GM12878 (cell line): Measurements from ENCODE around the gene EEPD1. TPM values are rescaled to one million over a fixed set of nuclear protein-coding genes. Genes with fewer than 3 reads are reported as not detected.

Source experiments
- ATAC-seq: fragments of 200-7000 bp; cut with Tn5 transposase; 3 replicates; pipeline ENCODE4 v1.9.1; 2020; ENCODE audit warnings: mild to moderate bottlenecking, moderate library complexity
- BruUV-seq: library from RNA; stranded (reverse); fragments of 400-500 nt; replicated peaks from 2 replicates; lab custom pipeline; 2021; lab: Mats Ljungman, UMichigan
- CTCF ChIA-PET: fragments of 300-600 bp; sonication (Branson Sonifier 250); formaldehyde crosslinking; extraction: SDS; loops from one replicate; lab custom pipeline; 2021; ENCODE audit warnings: inconsistent platforms; lab: Yijun Ruan, JAX
- POLR2A ChIA-PET: fragments of 350-600 bp; formaldehyde crosslinking; extraction: SDS; loops from one replicate; lab custom pipeline; 2021; ENCODE audit warnings: inconsistent platforms; lab: Charles Lee
- RAD21 ChIA-PET: fragments of 300-600 bp; sonication (Branson Sonifier 250); formaldehyde crosslinking; loops from one replicate; lab custom pipeline; 2023; ENCODE audit warnings: antibody characterized with exemption; ENCODE audit not compliant: unreplicated experiment; lab: Charles Lee
- SMC1A ChIA-PET: fragments of 300-600 bp; sonication (Branson Sonifier 250); formaldehyde crosslinking; loops from one replicate; lab custom pipeline; 2023; ENCODE audit not compliant: unreplicated experiment, uncharacterized antibody; lab: Charles Lee
- DNase-seq: peaks from one replicate; pipeline ENCODE4 v3.0.0-alpha.2; 2011; ENCODE audit warnings: low read depth, low spot score
- FAIRE-seq: peaks from 3 replicates; lab custom pipeline; 2011; peaks lifted over from hg19 to GRCh38; lab: Jason Lieb, UNC
- H2AFZ ChIP-seq: 2 replicates; pipeline ENCODE4 v1.6.0; 2011; ENCODE audit warnings: low read depth, low read length, control low read depth; ENCODE audit not compliant: control insufficient read depth
- H3K27ac ChIP-seq: 2 replicates; pipeline ENCODE4 v1.5.1; 2011; ENCODE audit warnings: control low read depth; ENCODE audit not compliant: control insufficient read depth, insufficient read depth
- H3K27me3 ChIP-seq, 2 experiments: replicated peaks in 1 of 2; 2 replicates each; pipeline versions ENCODE4 v1.6.0 to v1.6.1; 2011; ENCODE audit warnings: low read length in 1 of 2; ENCODE audit not compliant: control insufficient read depth in 2 of 2, insufficient read depth in 2 of 2
- H3K36me3 ChIP-seq, 2 experiments: 2 replicates each; pipeline ENCODE4 v1.5.1; 2011; ENCODE audit warnings: low read length in 1 of 2; ENCODE audit not compliant: control insufficient read depth in 2 of 2, insufficient read depth in 2 of 2
- H3K4me1 ChIP-seq: 2 replicates; pipeline ENCODE4 v1.6.1; 2011; ENCODE audit warnings: mild to moderate bottlenecking, low read length, moderate library complexity, mixed read lengths; ENCODE audit not compliant: control insufficient read depth, insufficient read depth
- H3K4me2 ChIP-seq: 2 replicates; pipeline ENCODE4 v1.6.0; 2011; ENCODE audit warnings: control low read depth; ENCODE audit not compliant: control insufficient read depth, insufficient read depth
- H3K4me3 ChIP-seq: fragments of 200-600 bp; sonication (generic); 2 replicates; pipeline ENCODE4 v1.5.1; 2016
- H3K79me2 ChIP-seq: 2 replicates; pipeline ENCODE4 v1.6.0; 2011; ENCODE audit warnings: low read length; ENCODE audit not compliant: control insufficient read depth, insufficient read depth
- H3K9ac ChIP-seq: 2 replicates; pipeline ENCODE4 v1.8.0; 2011; ENCODE audit warnings: low read length, control low read depth, mixed read lengths; ENCODE audit not compliant: control insufficient read depth, insufficient read depth
- H3K9me3 ChIP-seq: replicated peaks from 3 replicates; pipeline ENCODE4 v1.5.1; 2011; ENCODE audit warnings: mild to moderate bottlenecking, low read length; ENCODE audit not compliant: control insufficient read depth, insufficient read depth
- H4K20me1 ChIP-seq: 2 replicates; pipeline ENCODE4 v1.6.0; 2011; ENCODE audit not compliant: control insufficient read depth, insufficient read depth
- BMI1 ChIP-seq: fragments of 450-650 bp; IDR thresholded peaks from 2 replicates; pipeline ENCODE4 v1.6.1; 2016; ENCODE audit warnings: mild to moderate bottlenecking, moderate library complexity, borderline replicate concordance
- CHD2 ChIP-seq: IDR thresholded peaks from 2 replicates; pipeline ENCODE4 v1.6.1; 2011; ENCODE audit warnings: low read depth, low read length, improper control_type of control experiment, borderline replicate concordance
- EP300 ChIP-seq, 2 experiments: fragments of 150-350 bp in 1 of 2; IDR thresholded peaks; 2 replicates each; pipeline ENCODE4 v1.6.1; 2011 to 2012; ENCODE audit warnings: low read depth in 2 of 2, low read length in 2 of 2, borderline replicate concordance in 1 of 2, improper control_type of control experiment in 1 of 2, inconsistent platforms in 1 of 2; ENCODE audit not compliant: control insufficient read depth in 1 of 2
- FOXM1 ChIP-seq: IDR thresholded peaks from 2 replicates; pipeline ENCODE4 v1.6.1; 2012; ENCODE audit warnings: low read depth, mild to moderate bottlenecking, inconsistent platforms, low read length, moderate library complexity
- HDAC6 ChIP-seq: fragments of 200-600 bp; sonication (generic); IDR thresholded peaks from one replicate; pipeline ENCODE4 v1.8.0; 2017; ENCODE audit warnings: antibody characterized with exemption; ENCODE audit not compliant: unreplicated experiment
- HDGF ChIP-seq: fragments of 450-650 bp; IDR thresholded peaks from 2 replicates; pipeline ENCODE4 v1.6.1; 2016; ENCODE audit warnings: antibody characterized with exemption
- IKZF1 ChIP-seq: fragments of 450-650 bp; conservative IDR thresholded peaks from 2 replicates; pipeline ENCODE4 v1.6.1; 2017; ENCODE audit warnings: antibody characterized with exemption, mild to moderate bottlenecking
- IRF4 ChIP-seq: IDR thresholded peaks from 2 replicates; pipeline ENCODE4 v1.6.1; 2011; ENCODE audit warnings: low read depth, low read length
- JUND ChIP-seq: IDR thresholded peaks from 2 replicates; pipeline ENCODE4 v1.6.1; 2012; ENCODE audit warnings: low read depth, mild to moderate bottlenecking, low read length, improper control_type of control experiment, moderate library complexity
- KAT2A ChIP-seq: conservative IDR thresholded peaks from 2 replicates; pipeline ENCODE4 v1.6.1; 2011; ENCODE audit warnings: low read depth, low read length; ENCODE audit not compliant: control insufficient read depth
- MTA2 ChIP-seq: fragments of 450-650 bp; IDR thresholded peaks from 2 replicates; pipeline ENCODE4 v1.6.1; 2016; ENCODE audit warnings: low read depth, mild to moderate bottlenecking, moderate library complexity
- MYC ChIP-seq: IDR thresholded peaks from 2 replicates; pipeline ENCODE4 v1.6.1; 2011; ENCODE audit warnings: mild to moderate bottlenecking, low read length, moderate library complexity, inconsistent platforms; ENCODE audit not compliant: insufficient read depth, insufficient replicate concordance, insufficient read length, severe bottlenecking
- NR2F1 ChIP-seq: fragments of 450-650 bp; conservative IDR thresholded peaks from 2 replicates; pipeline ENCODE4 v1.6.1; 2017; ENCODE audit warnings: mild to moderate bottlenecking
- NRF1 ChIP-seq: conservative IDR thresholded peaks from 2 replicates; pipeline ENCODE4 v1.6.1; 2011; ENCODE audit warnings: mild to moderate bottlenecking, low read depth, low read length, improper control_type of control experiment
- TAF1 ChIP-seq: IDR thresholded peaks from 2 replicates; pipeline ENCODE4 v1.6.1; 2011; ENCODE audit warnings: mild to moderate bottlenecking, low read depth, low read length, borderline replicate concordance
- TBL1XR1 ChIP-seq: IDR thresholded peaks from 2 replicates; pipeline ENCODE4 v1.6.1; 2012; ENCODE audit warnings: low read depth, low read length, improper control_type of control experiment
- WGBS: methylation state at CpG from one replicate; pipeline ENCODE4 v1.1.6; 2016; ENCODE audit warnings: low lambda C conversion rate; ENCODE audit not compliant: insufficient replicate concordance, insufficient coverage; ENCODE audit errors: missing lambda C conversion rate; 5-methylcytosine and 5-hydroxymethylcytosine counted together
- in situ Hi-C: fragments of 300-500 bp; cut with MboI; formaldehyde crosslinking; loops from 9 replicates; pipeline ENCODE4 v1.14.3; 2018; ENCODE audit warnings: mixed read lengths
- intact Hi-C: fragments of 100-400 bp; cut with micrococcal nuclease; formaldehyde crosslinking; loops from one replicate; pipeline ENCODE4 v1.14.2; 2022; ENCODE audit not compliant: unreplicated experiment
- polyA plus RNA-seq, 11 experiments: library from polyadenylated mRNA; depleted of rRNA in 4 of 11; unstranded in 6 of 11; stranded (reverse) in 5 of 11; fragments of >200 nt; fragmentation: Nextera tagmentation in 4 of 11; fragmentation: Illumina TruSeq in 1 of 11; extraction: Ambion mirVana in 4 of 11; extraction: Trizol in 1 of 11; gene quantifications; 1 replicate in 1 of 11; 2 replicates in 10 of 11; pipeline versions ENCODE4 v1.2.1 to v1.2.3, GENCODE V29; 2011 to 2016; ENCODE audit warnings: inconsistent platforms in 2 of 11, missing spikeins in 2 of 11, low read depth in 1 of 11
- total RNA-seq, 4 experiments: library from RNA; depleted of rRNA in 3 of 4; stranded (reverse); fragments of >200 nt in 3 of 4; fragmentation: Illumina TruSeq in 1 of 4; extraction: Trizol in 1 of 4; gene quantifications; 2 replicates each; pipeline versions ENCODE4 v1.2.1 to v1.2.3, GENCODE V29; 2013 to 2021
- TF ChIP-seq, protein P1 (sequence below): fragments of 450-650 bp; IDR thresholded peaks from 2 replicates; pipeline ENCODE4 v1.6.1; 2016; ENCODE audit warnings: mild to moderate bottlenecking

The EEPD1 gene
- total and polyA plus RNA-seq, 10 of the 15 experiments (the other 5 are each of a cell fraction or from before 2014, with no cell fraction given) = 0.24 to 2.8 (median 0.86) TPM; not detected in 1

DNA sequence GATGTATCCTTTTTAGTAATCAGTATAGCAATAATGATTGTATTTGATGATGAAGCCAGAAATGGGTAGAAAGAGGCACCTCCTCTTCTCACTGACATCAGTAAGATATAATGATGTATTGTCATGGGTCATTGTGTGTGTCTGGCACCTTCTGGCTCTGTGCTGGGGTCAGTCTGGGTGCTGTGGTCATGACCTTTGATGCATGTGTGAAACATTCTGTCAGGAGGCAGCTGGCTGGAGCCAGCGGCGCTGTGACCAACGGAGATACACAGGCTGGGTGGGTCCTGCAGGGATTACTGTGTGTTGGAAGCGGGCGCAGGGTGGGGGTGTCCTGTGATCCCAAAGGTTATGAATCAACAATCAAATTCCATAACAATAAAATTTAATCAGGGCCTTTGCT, 35.2 kb downstream of the EEPD1 start:
- Histone ChIP-seq H3K9me3 (no peaks in the 10 kb centered on the region; the same call in 2 of the 3 replicates), H2AFZ (no peak overlapping the region), H4K20me1 (no peaks in the 10 kb centered on the region), H3K9ac (no peak overlapping the region), H3K27ac (no peak overlapping the region), H3K4me2 (no peak overlapping the region), H3K79me2 (no peaks in the 10 kb centered on the region), H3K27me3 (no peaks in the 10 kb centered on the region), H3K36me3 (no peaks in the 10 kb centered on the region), H3K4me1 (no peaks in the 10 kb centered on the region), H3K4me3 (no peak overlapping the region)
- in situ Hi-C loops = no loop called here
- no TSS peak for BruUV-seq
- peak; percentile 57 for ATAC-seq
- TF ChIP-seq NR2F1 (peak; percentile 91), IKZF1 (peak; percentile 50), EP300 (IDR thresholded peaks at IDR 0.05; ENCODE audit: borderline replicate concordance in 1 of 2, control insufficient read depth in 1 of 2, low read depth in 2 of 2, low read length in 2 of 2) (peak in 1 of 2 experiments; percentile 41; a peak in 1 of 4 replicates), HDGF (no peak), MTA2 (peak; percentile 37; the same call in 1 of the 2 replicates)
- ChIA-PET SMC1A (interaction anchor here (0.7 to 5.9 kb wide), 3 partner anchors 11 to 71 kb away, joined by 3 to 36 read pairs (median 11); no protein-coding TSS in a partner anchor), POLR2A (interaction anchor here (0.6 to 1.1 kb wide), 2 partner anchors 8 to 96 kb away, joined by 3 to 4 read pairs; no protein-coding TSS in a partner anchor), CTCF (interaction anchor here (1.3 kb wide), 1 partner anchor 101 kb away, joined by 6 read pairs; no protein-coding TSS in a partner anchor), RAD21 (no interaction called here)
- 50% methylated on average over 5 of the region's 5 CpGs for WGBS
- intact Hi-C loops = no loop called here
- no peak for DNase-seq
- FAIRE-seq = no peak

DNA sequence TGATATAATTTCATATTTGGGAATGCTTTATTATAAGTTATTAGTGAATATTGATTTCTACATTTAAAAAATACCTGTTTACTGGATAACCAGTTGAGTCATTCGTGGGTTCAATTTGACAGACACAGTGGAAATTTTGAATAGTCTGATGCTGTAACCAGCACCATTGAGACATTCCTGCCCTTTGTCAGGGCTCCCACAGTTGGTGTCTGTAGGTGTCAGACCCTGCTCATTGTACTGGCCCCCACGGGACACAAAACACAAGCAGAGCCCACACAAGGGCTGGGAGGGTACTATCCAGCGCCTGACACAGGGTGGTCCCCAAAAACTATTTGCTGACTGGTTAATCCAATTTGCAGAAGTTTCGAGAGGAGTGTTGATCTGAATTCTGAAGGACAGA, 35.9 kb downstream of the EEPD1 start:
- SMC1A ChIA-PET = interaction anchor here (0.7 to 5.9 kb wide), 8 partner anchors 12 to 101 kb away, joined by 3 to 36 read pairs (median 5); no protein-coding TSS in a partner anchor
- H4K20me1 ChIP-seq = no peaks in the 10 kb centered on the region
- RAD21 ChIA-PET = interaction anchor here (1.7 to 2.5 kb wide), 2 partner anchors 17 to 91 kb away, joined by 7 to 8 read pairs; no protein-coding TSS in a partner anchor
- no peaks in the 10 kb centered on the region for H3K36me3 ChIP-seq
- no peaks in the 10 kb centered on the region for H3K27me3 ChIP-seq
- DNase-seq (no peak), FAIRE-seq (no peak), ATAC-seq (peak; percentile 10; the same call in 1 of the 3 replicates)
- CTCF ChIA-PET = interaction anchor here (1.0 to 1.5 kb wide), 4 partner anchors 17 to 204 kb away, joined by 3 to 6 read pairs (median 3); no protein-coding TSS in a partner anchor
- no peak overlapping the region for H3K27ac ChIP-seq
- H3K79me2 ChIP-seq = no peaks in the 10 kb centered on the region
- no TSS peak for BruUV-seq
- in situ Hi-C loops = no loop called here
- intact Hi-C loops = no loop called here
- no peaks in the 10 kb centered on the region; the same call in 2 of the 3 replicates for H3K9me3 ChIP-seq
- no peak overlapping the region for H2AFZ ChIP-seq
- POLR2A ChIA-PET = interaction anchor here (1.1 kb wide), 1 partner anchor 95 kb away, joined by 4 read pairs; no protein-coding TSS in a partner anchor
- no peak overlapping the region for H3K4me2 ChIP-seq
- WGBS = 11% methylated on average over 4 of the region's 4 CpGs
- H3K9ac ChIP-seq = no peak overlapping the region
- no peaks in the 10 kb centered on the region for H3K4me1 ChIP-seq
- no peak overlapping the region for H3K4me3 ChIP-seq
- TF ChIP-seq TBL1XR1 = no peak
- TF ChIP-seq TAF1 = no peak
- no peak for TF ChIP-seq NRF1
- no peak for TF ChIP-seq HDAC6
- TF ChIP-seq MYC = no peak
- TF ChIP-seq IRF4 = no peak
- no peak for TF ChIP-seq BMI1
- TF ChIP-seq KAT2A = no peak
- TF ChIP-seq JUND = no peak
- TF ChIP-seq, protein P1, sequence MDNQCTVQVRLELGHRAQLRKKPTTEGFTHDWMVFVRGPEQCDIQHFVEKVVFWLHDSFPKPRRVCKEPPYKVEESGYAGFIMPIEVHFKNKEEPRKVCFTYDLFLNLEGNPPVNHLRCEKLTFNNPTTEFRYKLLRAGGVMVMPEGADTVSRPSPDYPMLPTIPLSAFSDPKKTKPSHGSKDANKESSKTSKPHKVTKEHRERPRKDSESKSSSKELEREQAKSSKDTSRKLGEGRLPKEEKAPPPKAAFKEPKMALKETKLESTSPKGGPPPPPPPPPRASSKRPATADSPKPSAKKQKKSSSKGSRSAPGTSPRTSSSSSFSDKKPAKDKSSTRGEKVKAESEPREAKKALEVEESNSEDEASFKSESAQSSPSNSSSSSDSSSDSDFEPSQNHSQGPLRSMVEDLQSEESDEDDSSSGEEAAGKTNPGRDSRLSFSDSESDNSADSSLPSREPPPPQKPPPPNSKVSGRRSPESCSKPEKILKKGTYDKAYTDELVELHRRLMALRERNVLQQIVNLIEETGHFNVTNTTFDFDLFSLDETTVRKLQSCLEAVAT = no peak
- no peak for TF ChIP-seq CHD2
- no peak for TF ChIP-seq FOXM1
